Measurements from ENCODE around the gene ESRRB.
A peak's percentile ranks its signal among the peaks of the same experiment; 100 is the strongest.

The ESRRB gene

DNA sequence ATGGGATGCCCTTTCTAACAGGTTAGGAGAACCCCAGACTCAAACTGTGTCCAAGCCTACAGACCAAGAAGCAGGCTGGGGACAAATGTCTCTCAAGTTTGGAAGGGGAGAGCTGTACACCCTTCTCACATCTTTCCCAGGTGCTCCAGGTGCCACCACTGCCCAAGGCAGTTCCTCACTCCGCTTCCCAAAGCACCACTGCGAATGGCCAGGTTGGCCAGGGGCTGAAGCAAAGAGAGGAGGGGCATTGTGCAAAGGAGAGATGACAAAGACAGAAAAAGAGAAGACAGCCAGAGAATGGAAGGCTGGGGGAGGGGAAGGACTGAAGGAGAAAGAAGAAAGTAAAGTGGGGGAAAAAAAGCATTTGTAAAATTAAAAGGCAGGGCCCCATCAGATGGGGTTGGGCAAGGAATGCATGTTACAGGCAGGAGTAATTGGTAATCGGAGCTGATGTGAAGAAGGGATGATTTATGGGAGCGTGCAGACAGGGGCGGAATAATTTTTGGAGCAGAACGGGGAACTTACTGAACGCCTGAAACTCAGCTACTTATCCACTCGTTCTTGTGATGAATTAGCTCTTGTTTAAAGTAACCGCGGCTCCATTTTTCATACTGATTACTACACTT, 165.8 kb downstream of the ESRRB start:
- DNase-seq (ENCODE audit: low read depth in 2 of 2), result no peak

DNA sequence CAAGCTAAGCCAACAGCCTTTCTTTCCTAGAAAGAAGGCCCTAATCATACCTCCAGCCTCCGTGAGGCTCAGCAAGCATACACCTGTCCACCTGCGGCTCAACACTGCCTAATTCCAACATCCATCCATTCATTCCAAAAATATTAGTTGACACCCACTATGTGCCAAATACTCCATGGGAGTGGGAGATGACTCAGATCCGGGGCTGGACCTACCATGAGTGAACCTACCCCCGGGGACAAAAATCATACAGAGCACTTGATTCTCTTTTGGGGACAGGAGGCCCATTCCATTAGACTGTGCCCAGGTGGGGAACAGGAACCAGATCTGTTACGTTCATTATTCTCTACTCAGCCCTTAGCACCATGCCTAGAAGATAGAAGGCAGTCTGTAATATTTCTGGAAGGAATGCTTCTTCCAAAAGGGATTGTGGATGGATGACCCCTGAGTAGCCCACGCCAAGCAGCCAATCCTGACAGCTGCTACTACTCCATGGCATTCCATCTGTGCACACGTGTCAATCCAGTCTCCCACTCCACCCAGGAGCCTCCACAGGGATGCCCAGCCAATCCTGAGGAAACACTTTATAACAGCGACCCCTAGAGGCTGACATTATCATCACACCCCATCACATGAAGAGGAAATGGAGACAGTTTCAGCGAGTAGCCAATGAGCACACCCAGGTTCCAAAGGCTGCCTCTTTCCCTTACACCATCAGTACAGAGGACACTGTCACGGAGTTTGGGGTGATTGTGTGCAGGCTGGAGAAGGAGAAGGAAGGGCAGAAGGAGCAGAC, 170.7 kb downstream of the ESRRB start:
- peak in 1 of 2 experiments; percentile 2 for DNase-seq (ENCODE audit: low read depth in 2 of 2)

GRCh38 chr14:76547831-76548230, 171.9 kb downstream of the ESRRB start:
- DNase-seq (ENCODE audit: low read depth in 2 of 2), result no peak

DNA sequence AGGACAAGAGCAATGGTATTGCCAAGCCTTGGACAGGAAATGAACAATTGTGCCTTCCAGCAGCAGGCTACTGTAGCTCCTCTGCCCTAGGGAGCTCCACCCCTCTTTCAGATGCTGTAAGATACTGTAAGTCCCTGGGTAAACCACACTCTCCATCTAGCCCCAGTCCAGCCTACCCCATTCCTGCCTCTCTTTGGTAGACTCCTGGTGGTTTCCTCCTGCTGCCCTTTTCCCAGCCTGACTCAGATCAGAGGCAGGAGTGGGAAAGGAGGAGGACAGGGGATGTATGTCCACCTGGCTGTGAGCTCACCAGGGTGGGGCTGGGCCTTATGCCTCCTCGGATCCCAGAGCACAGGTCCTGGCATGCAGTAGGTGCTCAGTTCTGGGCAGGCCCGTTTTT, 174.6 kb downstream of the ESRRB start:
- DNase-seq (ENCODE audit: low read depth in 2 of 2), result no peak

DNA sequence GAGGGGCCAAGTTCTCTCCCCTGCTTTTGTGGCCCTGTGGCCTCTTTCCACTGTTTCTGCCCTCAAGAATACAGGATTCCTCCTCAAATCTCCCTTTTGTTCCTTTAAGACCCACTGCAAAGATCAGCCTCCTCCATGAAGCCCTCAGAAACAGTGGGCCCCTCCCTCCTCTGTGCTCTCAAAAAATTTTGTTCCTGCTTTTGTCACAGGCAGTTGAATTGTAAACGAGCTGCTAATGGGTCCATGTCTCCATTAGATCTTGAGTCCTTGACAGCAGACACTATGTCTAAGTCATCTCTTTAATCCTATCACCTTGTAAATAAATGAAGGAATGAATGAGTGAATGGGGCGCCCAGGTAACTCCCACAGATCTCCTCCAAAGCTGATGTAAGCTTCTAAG, 175.2 kb downstream of the ESRRB start:
- DNase-seq (ENCODE audit: low read depth in 2 of 2), result no peak

All from stimulated activated CD4-positive, alpha-beta T cell treated with anti-CD3 and anti-CD28 coated beads, Interleukin-12 subunit alpha, Interleukin-12 subunit beta, amount 100 ng/mL, for 24 hours (primary cell).